ENCODE data around the gene PHKG2. TPM values are rescaled to one million over a fixed set of nuclear protein-coding genes. Genes with fewer than 3 reads are reported as not detected.

The PHKG2 gene
- polyA plus RNA-seq, 1 donor from 2014 or later = 41.5 TPM

DNA sequence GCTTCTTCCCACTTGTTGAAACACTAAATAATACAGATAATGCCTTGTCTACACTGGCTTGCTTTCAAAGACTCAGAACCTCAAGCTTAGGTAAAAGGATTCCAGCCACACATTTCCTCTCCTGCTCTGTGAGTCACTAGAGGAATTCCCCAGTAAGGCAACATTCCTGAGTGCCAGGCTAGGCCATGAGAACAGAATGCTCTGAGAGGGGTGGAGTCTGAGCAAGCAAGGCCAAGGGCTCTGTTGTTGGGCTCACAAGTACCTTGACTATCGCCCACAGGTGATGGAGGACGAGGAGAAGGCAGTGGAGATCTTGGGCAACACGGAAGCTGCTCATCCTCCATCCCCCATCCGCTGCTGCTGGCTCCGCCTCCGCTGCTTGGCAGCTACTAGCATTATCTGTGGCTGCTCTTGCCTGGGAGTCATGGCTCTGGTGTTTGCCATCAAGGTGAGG is 6.7 kb upstream of the PHKG2 start:
- H2AFZ ChIP-seq (ENCODE audit: low read depth, low read length) = no peak overlapping the region
- H3K27me3 ChIP-seq (ENCODE audit: insufficient read depth, low read depth, low read length) = no peaks in the 10 kb centered on the region
- H3K27ac ChIP-seq (ENCODE audit: low read length) = no peak overlapping the region
- H3K9ac ChIP-seq (ENCODE audit: low read length) = no peak overlapping the region
- no peak overlapping the region for H3K4me3 ChIP-seq (ENCODE audit: low read length)
- H3K4me2 ChIP-seq (ENCODE audit: low read length) = no peak overlapping the region
- no peaks in the 10 kb centered on the region for H3F3A ChIP-seq (ENCODE audit: insufficient read depth, low read length, poor library complexity, severe bottlenecking)
- H3K36me3 ChIP-seq (ENCODE audit: insufficient read depth, low read length) = no peaks in the 10 kb centered on the region
- TF ChIP-seq TAF1 (IDR thresholded peaks at IDR 0.05; ENCODE audit: low read depth) (no peak), POLR2AphosphoS5 (IDR thresholded peaks at IDR 0.05) (no peak), EP300 (conservative IDR thresholded peaks at IDR 0.05; ENCODE audit: poor library complexity, severe bottlenecking) (no peak), SMC3 (conservative IDR thresholded peaks at IDR 0.05; ENCODE audit: poor library complexity) (no peak), MXI1 (conservative IDR thresholded peaks at IDR 0.05; ENCODE audit: poor library complexity, severe bottlenecking) (no peak), RAD21 (conservative IDR thresholded peaks at IDR 0.05) (no peak), EZH2 (IDR thresholded peaks at IDR 0.05; ENCODE audit: borderline replicate concordance, insufficient read depth, low read length, poor library complexity, severe bottlenecking) (no peak)
- TF ChIP-seq, protein P1, sequence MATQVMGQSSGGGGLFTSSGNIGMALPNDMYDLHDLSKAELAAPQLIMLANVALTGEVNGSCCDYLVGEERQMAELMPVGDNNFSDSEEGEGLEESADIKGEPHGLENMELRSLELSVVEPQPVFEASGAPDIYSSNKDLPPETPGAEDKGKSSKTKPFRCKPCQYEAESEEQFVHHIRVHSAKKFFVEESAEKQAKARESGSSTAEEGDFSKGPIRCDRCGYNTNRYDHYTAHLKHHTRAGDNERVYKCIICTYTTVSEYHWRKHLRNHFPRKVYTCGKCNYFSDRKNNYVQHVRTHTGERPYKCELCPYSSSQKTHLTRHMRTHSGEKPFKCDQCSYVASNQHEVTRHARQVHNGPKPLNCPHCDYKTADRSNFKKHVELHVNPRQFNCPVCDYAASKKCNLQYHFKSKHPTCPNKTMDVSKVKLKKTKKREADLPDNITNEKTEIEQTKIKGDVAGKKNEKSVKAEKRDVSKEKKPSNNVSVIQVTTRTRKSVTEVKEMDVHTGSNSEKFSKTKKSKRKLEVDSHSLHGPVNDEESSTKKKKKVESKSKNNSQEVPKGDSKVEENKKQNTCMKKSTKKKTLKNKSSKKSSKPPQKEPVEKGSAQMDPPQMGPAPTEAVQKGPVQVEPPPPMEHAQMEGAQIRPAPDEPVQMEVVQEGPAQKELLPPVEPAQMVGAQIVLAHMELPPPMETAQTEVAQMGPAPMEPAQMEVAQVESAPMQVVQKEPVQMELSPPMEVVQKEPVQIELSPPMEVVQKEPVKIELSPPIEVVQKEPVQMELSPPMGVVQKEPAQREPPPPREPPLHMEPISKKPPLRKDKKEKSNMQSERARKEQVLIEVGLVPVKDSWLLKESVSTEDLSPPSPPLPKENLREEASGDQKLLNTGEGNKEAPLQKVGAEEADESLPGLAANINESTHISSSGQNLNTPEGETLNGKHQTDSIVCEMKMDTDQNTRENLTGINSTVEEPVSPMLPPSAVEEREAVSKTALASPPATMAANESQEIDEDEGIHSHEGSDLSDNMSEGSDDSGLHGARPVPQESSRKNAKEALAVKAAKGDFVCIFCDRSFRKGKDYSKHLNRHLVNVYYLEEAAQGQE (IDR thresholded peaks at IDR 0.05; ENCODE audit: borderline replicate concordance) = no peak
- TF ChIP-seq, protein P2, sequence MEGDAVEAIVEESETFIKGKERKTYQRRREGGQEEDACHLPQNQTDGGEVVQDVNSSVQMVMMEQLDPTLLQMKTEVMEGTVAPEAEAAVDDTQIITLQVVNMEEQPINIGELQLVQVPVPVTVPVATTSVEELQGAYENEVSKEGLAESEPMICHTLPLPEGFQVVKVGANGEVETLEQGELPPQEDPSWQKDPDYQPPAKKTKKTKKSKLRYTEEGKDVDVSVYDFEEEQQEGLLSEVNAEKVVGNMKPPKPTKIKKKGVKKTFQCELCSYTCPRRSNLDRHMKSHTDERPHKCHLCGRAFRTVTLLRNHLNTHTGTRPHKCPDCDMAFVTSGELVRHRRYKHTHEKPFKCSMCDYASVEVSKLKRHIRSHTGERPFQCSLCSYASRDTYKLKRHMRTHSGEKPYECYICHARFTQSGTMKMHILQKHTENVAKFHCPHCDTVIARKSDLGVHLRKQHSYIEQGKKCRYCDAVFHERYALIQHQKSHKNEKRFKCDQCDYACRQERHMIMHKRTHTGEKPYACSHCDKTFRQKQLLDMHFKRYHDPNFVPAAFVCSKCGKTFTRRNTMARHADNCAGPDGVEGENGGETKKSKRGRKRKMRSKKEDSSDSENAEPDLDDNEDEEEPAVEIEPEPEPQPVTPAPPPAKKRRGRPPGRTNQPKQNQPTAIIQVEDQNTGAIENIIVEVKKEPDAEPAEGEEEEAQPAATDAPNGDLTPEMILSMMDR (IDR thresholded peaks at IDR 0.05; ENCODE audit: poor library complexity, severe bottlenecking) = no peak
- no peaks in the 10 kb centered on the region for H3K9me3 ChIP-seq (ENCODE audit: low read length)
- H3K9me2 ChIP-seq (ENCODE audit: insufficient read depth, low read length) = no peaks in the 10 kb centered on the region
- no peaks in the 10 kb centered on the region for H3K79me2 ChIP-seq (replicated peaks; ENCODE audit: insufficient read depth, low read length)
- H4K20me1 ChIP-seq (ENCODE audit: insufficient read depth) = no peaks in the 10 kb centered on the region

DNA sequence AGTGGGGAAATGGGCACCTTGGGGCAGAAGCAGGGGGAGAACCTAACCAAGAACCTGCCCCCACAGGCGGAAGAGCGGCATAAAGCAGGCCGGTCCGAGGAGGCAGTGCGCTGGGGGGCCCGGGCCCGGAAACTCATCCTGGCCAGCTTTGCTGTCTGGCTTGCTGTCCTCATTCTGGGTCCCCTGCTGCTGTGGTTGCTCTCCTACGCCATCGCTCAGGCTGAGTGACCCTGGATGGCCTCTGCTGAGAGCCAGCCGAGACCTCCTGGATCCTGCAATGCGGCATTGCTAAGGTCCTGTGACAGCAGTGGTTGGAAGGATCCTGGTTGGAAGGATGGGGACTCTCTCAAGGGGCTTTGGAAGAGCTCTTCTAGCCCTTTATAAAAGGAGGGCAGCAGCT is 4.5 kb upstream of the PHKG2 start:
- H3F3A ChIP-seq (ENCODE audit: insufficient read depth, low read length, poor library complexity, severe bottlenecking) = peaks cover 6% of the 10 kb centered on the region
- H3K36me3 ChIP-seq (ENCODE audit: insufficient read depth, low read length) = no peaks in the 10 kb centered on the region
- no peak overlapping the region for H3K4me3 ChIP-seq (ENCODE audit: low read length)
- no peak overlapping the region for H3K27ac ChIP-seq (ENCODE audit: low read length)
- H3K9me3 ChIP-seq (ENCODE audit: low read length) = no peaks in the 10 kb centered on the region
- no peaks in the 10 kb centered on the region for H3K9me2 ChIP-seq (ENCODE audit: insufficient read depth, low read length)
- no peaks in the 10 kb centered on the region for H4K20me1 ChIP-seq (ENCODE audit: insufficient read depth)
- no peaks in the 10 kb centered on the region for H3K79me2 ChIP-seq (replicated peaks; ENCODE audit: insufficient read depth, low read length)
- H3K9ac ChIP-seq (ENCODE audit: low read length) = no peak overlapping the region
- no peak overlapping the region for H3K4me2 ChIP-seq (ENCODE audit: low read length)
- TF ChIP-seq TAF1 (IDR thresholded peaks at IDR 0.05; ENCODE audit: low read depth) (no peak), EZH2 (IDR thresholded peaks at IDR 0.05; ENCODE audit: borderline replicate concordance, insufficient read depth, low read length, poor library complexity, severe bottlenecking) (no peak), EP300 (conservative IDR thresholded peaks at IDR 0.05; ENCODE audit: poor library complexity, severe bottlenecking) (no peak), POLR2AphosphoS5 (IDR thresholded peaks at IDR 0.05) (no peak), RAD21 (conservative IDR thresholded peaks at IDR 0.05) (no peak), MXI1 (conservative IDR thresholded peaks at IDR 0.05; ENCODE audit: poor library complexity, severe bottlenecking) (no peak), SMC3 (conservative IDR thresholded peaks at IDR 0.05; ENCODE audit: poor library complexity) (no peak)
- TF ChIP-seq, protein P1 (IDR thresholded peaks at IDR 0.05; ENCODE audit: borderline replicate concordance) = no peak
- TF ChIP-seq, protein P2 (IDR thresholded peaks at IDR 0.05; ENCODE audit: poor library complexity, severe bottlenecking) = no peak
- no peaks in the 10 kb centered on the region for H3K27me3 ChIP-seq (ENCODE audit: insufficient read depth, low read depth, low read length)
- H2AFZ ChIP-seq (ENCODE audit: low read depth, low read length) = no peak overlapping the region

Data from neural cell (in vitro differentiated cells).